ENCODE data around the gene OMD. TPM values are rescaled to one million over a fixed set of nuclear protein-coding genes. Genes with fewer than 3 reads are reported as not detected.

The OMD gene
- total RNA-seq, 6 experiments from 2014 or later, result not detected

- Mint-ChIP-seq H3K27me3 (ENCODE audit: insufficient read depth) (no peaks in the 10 kb centered on the region), H3K36me3 (ENCODE audit: low read depth) (peaks cover 10% of the 10 kb centered on the region), H3K4me3 (no peak overlapping the region), H3K9me3 (no peaks in the 10 kb centered on the region), H3K27ac (no peak overlapping the region), H3K4me1 (ENCODE audit: low read depth) (no peaks in the 10 kb centered on the region)
- TF ChIP-seq, protein P1, sequence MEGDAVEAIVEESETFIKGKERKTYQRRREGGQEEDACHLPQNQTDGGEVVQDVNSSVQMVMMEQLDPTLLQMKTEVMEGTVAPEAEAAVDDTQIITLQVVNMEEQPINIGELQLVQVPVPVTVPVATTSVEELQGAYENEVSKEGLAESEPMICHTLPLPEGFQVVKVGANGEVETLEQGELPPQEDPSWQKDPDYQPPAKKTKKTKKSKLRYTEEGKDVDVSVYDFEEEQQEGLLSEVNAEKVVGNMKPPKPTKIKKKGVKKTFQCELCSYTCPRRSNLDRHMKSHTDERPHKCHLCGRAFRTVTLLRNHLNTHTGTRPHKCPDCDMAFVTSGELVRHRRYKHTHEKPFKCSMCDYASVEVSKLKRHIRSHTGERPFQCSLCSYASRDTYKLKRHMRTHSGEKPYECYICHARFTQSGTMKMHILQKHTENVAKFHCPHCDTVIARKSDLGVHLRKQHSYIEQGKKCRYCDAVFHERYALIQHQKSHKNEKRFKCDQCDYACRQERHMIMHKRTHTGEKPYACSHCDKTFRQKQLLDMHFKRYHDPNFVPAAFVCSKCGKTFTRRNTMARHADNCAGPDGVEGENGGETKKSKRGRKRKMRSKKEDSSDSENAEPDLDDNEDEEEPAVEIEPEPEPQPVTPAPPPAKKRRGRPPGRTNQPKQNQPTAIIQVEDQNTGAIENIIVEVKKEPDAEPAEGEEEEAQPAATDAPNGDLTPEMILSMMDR (IDR thresholded peaks at IDR 0.05), result no peak
- DNase-seq, result no peak
Observed at GRCh38 chr9:92369075-92369474, 55.2 kb downstream of the OMD start.

Other genes starting within 250 kb of the OMD start
- gene IARS1, start 130.8 kb downstream of the OMD start, total RNA-seq (2021; fragmentation: NEBNext Ultra II Directional; extraction: Animal tissue kit (Norgen Biotek cat#: 25700)), result 100 to 1,000 TPM; 155 to 179 (median 171) TPM
- 10 to 100 TPM; 24.3 to 33.5 (median 27.7) TPM for gene NOL8, start 99.1 kb downstream of the OMD start, total RNA-seq (2021; fragmentation: NEBNext Ultra II Directional; extraction: Animal tissue kit (Norgen Biotek cat#: 25700))
- 1 to 10 TPM; 3.0 to 7.0 (median 6.0) TPM for gene CENPP, start 98.5 kb downstream of the OMD start, total RNA-seq (2021; fragmentation: NEBNext Ultra II Directional; extraction: Animal tissue kit (Norgen Biotek cat#: 25700))
- under 1 TPM in 1 of 6 experiments, not detected in 5; 0.12 TPM for gene OGN, start 19.9 kb downstream of the OMD start, total RNA-seq (2021; fragmentation: NEBNext Ultra II Directional; extraction: Animal tissue kit (Norgen Biotek cat#: 25700))
- 1 to 10 TPM; 4.0 to 6.7 (median 4.6) TPM for gene ASPN, start 58.0 kb upstream of the OMD start, total RNA-seq (2021; fragmentation: NEBNext Ultra II Directional; extraction: Animal tissue kit (Norgen Biotek cat#: 25700))
- under 1 TPM; 0.14 to 0.46 (median 0.33) TPM for gene ECM2, start 111.5 kb upstream of the OMD start, total RNA-seq (2021; fragmentation: NEBNext Ultra II Directional; extraction: Animal tissue kit (Norgen Biotek cat#: 25700))
- gene IPPK, start 245.7 kb upstream of the OMD start, total RNA-seq (2021; fragmentation: NEBNext Ultra II Directional; extraction: Animal tissue kit (Norgen Biotek cat#: 25700)), result 10 to 100 TPM; 10.0 to 14.0 (median 12.5) TPM

All from HFFc6 (cell line).